NB4 (cell line): Measurements from ENCODE around the gene IFT80.
"Not testable (repeated sequence)": the region's sequence is repeated elsewhere in the genome, so short reads cannot be mapped to it uniquely, and the experiment has no call there.

ENCODE experiments used
- DNase-seq: peaks from one replicate; pipeline ENCODE4 v3.0.0; 2010; ENCODE audit warnings: low read depth
- H3K4me3 ChIP-seq: one replicate; pipeline ENCODE4 v1.5.1; 2011; ENCODE audit warnings: mild to moderate bottlenecking, low read depth, low read length, moderate library complexity
- CTCF ChIP-seq: IDR thresholded peaks from one replicate; pipeline ENCODE4 v1.5.1; 2012; ENCODE audit warnings: low read depth, low read length
- MYC ChIP-seq: IDR thresholded peaks from 2 replicates; pipeline ENCODE4 v1.6.1; 2011; ENCODE audit warnings: low read depth, low read length
- POLR2A ChIP-seq: IDR thresholded peaks from 2 replicates; pipeline ENCODE4 v1.6.1; 2011; ENCODE audit warnings: mild to moderate bottlenecking; ENCODE audit not compliant: insufficient read length; ENCODE audit errors: extremely low read depth
- TF ChIP-seq, protein P1 (sequence below): IDR thresholded peaks from 2 replicates; pipeline ENCODE4 v1.6.1; 2011; ENCODE audit warnings: low read depth, low read length

IFT80 gene

DNA sequence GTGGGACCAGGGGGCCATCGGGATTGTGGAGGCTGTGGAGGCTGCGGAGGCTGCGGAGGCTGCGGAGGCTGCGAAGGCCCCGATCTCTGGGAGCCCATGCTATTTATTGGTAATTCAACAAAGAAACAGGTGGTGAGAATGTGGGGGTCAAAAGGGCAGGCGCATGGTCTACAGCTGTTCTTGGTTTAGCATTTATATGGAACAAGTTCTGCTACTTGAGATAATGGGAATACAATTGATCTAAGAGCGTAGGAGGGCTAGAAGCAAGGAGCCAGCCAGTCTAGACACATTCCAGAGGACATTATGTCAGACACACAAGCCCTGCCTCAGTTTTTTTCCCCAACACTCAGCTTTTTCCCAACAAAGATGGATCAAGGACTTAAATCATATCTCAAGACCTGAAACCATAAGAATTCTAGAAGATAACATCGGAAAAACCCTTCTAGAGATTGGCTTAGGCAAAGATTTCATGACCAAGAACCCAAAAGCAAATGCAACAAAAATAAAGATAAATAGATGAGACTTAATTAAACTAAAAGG, 153.7 kb downstream of the IFT80 start:
- H3K4me3 ChIP-seq = no peak overlapping the region
- TF ChIP-seq POLR2A = no peak
- TF ChIP-seq, protein P1, sequence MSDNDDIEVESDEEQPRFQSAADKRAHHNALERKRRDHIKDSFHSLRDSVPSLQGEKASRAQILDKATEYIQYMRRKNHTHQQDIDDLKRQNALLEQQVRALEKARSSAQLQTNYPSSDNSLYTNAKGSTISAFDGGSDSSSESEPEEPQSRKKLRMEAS = no peak
- DNase-seq = no peak

DNA sequence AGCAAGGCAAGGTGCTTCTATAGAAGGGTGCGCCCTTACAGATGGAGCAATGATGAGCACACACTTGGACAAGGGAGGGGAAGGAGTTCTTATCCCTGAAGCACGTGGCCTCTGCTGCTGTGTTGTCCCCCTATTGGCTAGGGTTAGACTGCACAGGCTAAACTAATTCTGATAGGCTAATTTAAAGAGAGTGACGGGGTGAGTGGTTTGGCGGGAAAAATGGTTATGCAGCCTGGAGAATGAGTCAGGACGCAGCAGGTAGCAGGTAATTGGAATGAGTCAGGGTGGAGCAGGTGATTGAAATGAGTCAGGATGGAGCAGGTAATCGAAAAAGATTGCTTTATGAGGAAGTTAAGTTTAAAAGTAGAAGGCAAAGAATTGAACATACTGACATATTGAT, 158.3 kb downstream of the IFT80 start:
- not testable (repeated sequence) for DNase-seq, H3K4me3 ChIP-seq
- TF ChIP-seq, protein P1 = 0 out of 2 replicates have a peak, but pooled peaks have one; percentile 11

DNA sequence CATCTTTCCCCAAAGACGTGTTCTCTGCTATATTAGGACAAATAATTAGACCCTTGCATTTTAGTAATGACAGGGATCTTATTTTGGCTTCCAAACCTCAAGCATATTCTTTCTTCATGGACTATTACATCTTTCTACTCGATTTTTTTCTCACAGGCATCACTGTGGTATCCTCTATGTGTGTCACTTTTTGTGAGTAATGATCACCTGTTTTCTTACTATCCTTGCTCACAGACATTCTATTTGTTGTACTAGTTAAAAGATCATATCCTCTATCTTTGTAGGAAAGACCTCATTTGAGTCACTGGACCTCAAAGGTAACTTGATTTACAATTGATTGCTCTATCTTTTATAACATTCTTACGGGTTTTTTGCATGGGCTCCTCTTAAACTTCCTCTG, 167.0 kb downstream of the IFT80 start:
- TF ChIP-seq MYC (no peak), CTCF (no peak), POLR2A (no peak)
- TF ChIP-seq, protein P1 = no peak
- no peak overlapping the region for H3K4me3 ChIP-seq
- DNase-seq = no peak

DNA sequence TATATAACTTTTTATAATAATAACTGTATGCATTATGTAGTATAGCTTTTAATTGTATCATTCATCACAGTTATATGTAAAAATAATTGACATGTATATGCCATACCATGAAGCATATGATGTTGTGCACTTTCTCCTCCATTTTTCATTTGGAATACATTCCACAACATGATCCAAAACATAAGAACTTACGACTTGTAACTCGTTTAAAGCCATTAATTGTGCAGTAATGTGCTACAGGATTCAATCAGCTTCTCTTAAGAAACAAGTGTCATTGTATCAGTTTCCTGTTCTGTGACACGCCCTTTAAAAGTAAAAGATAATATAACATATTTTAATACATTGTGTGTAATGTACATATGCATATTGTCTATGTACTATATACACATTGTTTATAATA, 171.6 kb downstream of the IFT80 start:
- TF ChIP-seq, protein P1 = no peak
- TF ChIP-seq CTCF (no peak), MYC (no peak), POLR2A (no peak)
- no peak for DNase-seq
- H3K4me3 ChIP-seq = no peak overlapping the region

DNA sequence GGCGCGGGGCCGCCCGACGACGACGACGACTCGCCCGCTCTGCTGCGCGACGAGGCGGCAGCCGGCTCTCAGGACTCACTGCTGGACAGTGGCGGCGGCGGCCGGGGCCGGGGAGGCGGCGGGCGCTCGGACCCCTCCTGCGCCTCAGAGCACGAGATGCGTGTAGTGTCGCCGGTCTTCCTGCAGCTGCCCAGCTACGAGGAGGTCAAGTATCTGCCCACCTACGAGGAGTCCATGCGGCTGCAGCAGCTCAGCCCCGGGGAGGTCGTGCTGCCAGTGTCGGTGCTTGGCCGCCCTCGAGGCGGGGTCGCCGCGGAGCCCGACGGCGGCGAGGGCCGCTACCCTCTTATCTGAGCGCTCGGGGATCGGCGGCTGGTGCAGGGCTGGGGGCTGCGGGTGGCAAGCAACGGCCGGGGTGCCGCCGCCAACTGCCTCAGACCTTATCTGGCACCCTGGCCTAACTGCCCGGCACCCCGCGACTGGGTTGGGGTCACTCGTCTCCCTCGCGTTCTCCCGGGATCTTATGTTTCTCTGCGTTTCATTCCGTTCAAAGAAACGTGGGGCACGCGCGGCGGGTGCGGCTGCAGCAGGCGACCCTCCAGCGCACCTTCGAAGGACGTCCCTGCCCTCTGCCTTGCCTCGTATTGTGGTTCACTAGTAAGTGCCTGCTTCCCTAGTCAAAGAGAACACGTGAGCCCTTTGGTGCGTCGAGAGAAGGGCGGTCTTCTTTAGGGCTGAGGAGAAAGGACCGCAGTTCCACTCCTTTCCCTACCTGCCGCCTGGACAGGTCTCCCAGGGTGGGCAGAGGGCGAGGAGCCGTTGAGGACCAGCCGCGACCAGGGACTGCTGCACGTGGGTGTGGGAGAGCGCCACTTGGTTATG, 172.8 kb downstream of the IFT80 start:
- DNase-seq = peak; percentile 6
- no peak overlapping the region for H3K4me3 ChIP-seq
- no peak for TF ChIP-seq MYC
- no peak for TF ChIP-seq POLR2A
- TF ChIP-seq CTCF = no peak
- TF ChIP-seq, protein P1 = no peak

DNA sequence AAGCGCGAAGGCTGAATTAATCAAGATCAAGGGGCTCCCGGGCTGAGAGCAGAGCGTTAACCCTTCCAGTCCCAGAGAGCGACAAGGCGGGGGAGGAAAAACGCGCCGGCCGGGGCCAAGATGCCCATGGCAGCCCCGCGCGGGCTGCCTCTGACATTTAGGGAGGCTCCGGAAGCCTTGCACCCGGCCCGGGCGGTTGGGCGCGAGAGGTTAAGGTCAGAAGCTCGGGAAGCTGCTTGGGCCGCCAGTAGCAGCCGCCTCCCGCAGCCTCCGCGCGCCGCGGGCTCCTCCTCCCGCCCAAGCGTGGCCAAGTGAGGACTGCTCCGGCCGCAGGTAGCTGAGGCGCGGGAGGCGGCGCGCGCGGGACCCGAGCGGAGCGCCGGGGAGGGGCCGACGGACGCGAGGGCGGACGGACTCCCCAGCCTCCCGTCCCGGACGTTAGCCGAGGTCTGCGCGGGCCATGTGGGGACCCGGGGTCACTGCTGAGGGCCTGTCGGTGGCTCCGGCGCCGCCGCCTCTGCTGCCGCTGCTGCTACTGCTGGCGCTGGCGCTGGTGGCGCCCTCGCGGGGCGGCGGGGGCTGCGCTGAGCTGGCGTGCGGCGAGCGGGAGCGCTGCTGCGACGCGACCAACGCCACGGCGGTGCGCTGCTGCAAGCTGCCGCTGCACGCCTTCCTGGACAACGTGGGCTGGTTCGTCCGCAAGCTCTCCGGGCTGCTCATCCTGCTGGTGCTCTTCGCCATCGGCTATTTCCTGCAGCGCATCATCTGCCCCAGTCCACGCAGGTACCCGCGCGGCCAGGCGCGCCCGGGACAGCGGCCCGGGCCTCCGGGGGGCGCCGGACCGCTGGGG, 173.6 kb downstream of the IFT80 start, which contains the start of gene C3orf80:
TSS of gene C3orf80 (plus strand) at position 247 of the 850 bp plus-strand sequence. CDS start at position 461, 214 bp downstream.
- TF ChIP-seq MYC = no peak
- TF ChIP-seq CTCF = no peak
- no peak for TF ChIP-seq POLR2A
- TF ChIP-seq, protein P1 = no peak
- H3K4me3 ChIP-seq = no peak within 1 kb of the TSS
- DNase-seq = peak; percentile 73
